ENCODE results near the gene CSNK1D.

The CSNK1D gene

GRCh38 chr17:82320956-82321927, 47.7 kb upstream of the CSNK1D start:
- Histone ChIP-seq H2AFZ (ENCODE audit: low read depth, low read length) (no peak overlapping the region), H3K4me3 (ENCODE audit: low read depth in 1 of 2, low read length in 2 of 2) (no peak overlapping the region), H3K27ac (ENCODE audit: low read length) (no peak overlapping the region), H3K9ac (ENCODE audit: low read depth, low read length) (no peak overlapping the region), H3K4me1 (ENCODE audit: insufficient read depth, low read length) (peaks cover 25% of the 10 kb centered on the region), H3K9me3 (ENCODE audit: insufficient read depth, low read length, severe bottlenecking) (no peaks in the 10 kb centered on the region), H4K20me1 (ENCODE audit: insufficient read depth, low read length) (peaks cover 5% of the 10 kb centered on the region; the same call in 1 of the 2 replicates), H3K79me2 (ENCODE audit: insufficient read depth, low read length) (peaks cover 20% of the 10 kb centered on the region), H3K36me3 (ENCODE audit: insufficient read depth, low read length) (peaks cover 6% of the 10 kb centered on the region; the same call in 1 of the 2 replicates), H3K27me3 (ENCODE audit: insufficient read depth, low read length, poor library complexity) (no peaks in the 10 kb centered on the region), H3K4me2 (ENCODE audit: insufficient read depth, low read length) (peak overlapping the region; percentile 39)
- DNase-seq (peak; percentile 54), ATAC-seq (ENCODE audit: insufficient read depth, low read depth) (no peak)
- TF ChIP-seq CTCF (IDR thresholded peaks at IDR 0.05; ENCODE audit: borderline replicate concordance, extremely low read depth, low read length, poor library complexity, severe bottlenecking) = peak; percentile 77
- no peak for TF ChIP-seq EZH2 (IDR thresholded peaks at IDR 0.05; ENCODE audit: borderline replicate concordance, low read depth, low read length, severe bottlenecking)

DNA sequence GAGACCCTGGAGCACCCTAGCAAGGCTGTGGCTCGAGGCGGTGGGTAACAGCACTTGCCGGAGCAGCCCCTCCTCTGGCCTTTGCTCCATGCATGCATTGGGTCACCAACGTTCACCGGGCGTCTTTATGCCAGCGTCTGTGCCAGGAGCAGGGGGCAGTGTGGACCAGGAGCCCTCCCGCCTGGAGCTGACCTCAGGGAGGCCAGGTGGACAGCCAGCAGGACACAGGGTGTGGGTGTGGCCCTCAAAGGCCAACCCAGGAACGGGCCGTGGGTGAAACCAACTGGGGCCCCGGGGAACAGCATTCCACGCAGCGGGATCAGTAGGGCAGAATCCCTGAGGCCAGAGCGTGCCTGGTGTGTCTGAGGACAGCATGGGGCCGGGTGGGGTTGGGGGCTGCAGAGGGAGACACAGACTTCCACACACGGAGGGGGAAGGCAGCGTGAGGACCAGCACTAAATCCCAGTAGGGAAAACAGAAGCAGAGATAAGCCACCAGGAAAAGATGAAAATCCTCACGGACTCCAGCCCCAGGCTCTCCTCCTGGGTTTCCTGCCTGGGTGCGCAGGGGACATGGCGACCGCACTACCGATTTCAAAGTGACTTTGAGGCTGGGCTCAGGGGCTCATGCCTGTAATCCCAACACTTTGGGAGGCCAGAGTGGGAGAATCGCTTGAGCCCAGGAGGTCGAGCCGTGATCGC, 46.8 kb upstream of the CSNK1D start:
- TF ChIP-seq CTCF (IDR thresholded peaks at IDR 0.05; ENCODE audit: borderline replicate concordance, extremely low read depth, low read length, poor library complexity, severe bottlenecking) (no peak), EZH2 (IDR thresholded peaks at IDR 0.05; ENCODE audit: borderline replicate concordance, low read depth, low read length, severe bottlenecking) (no peak)
- Histone ChIP-seq H3K4me1 (ENCODE audit: insufficient read depth, low read length) (peaks cover 35% of the 10 kb centered on the region), H3K79me2 (ENCODE audit: insufficient read depth, low read length) (peaks cover 30% of the 10 kb centered on the region), H3K9me3 (ENCODE audit: insufficient read depth, low read length, severe bottlenecking) (no peaks in the 10 kb centered on the region), H3K27ac (ENCODE audit: low read length) (no peak overlapping the region), H3K27me3 (ENCODE audit: insufficient read depth, low read length, poor library complexity) (no peaks in the 10 kb centered on the region), H3K36me3 (ENCODE audit: insufficient read depth, low read length) (peaks cover 16% of the 10 kb centered on the region; the same call in 1 of the 2 replicates), H3K9ac (ENCODE audit: low read depth, low read length) (no peak overlapping the region), H3K4me2 (ENCODE audit: insufficient read depth, low read length) (no peak overlapping the region), H4K20me1 (ENCODE audit: insufficient read depth, low read length) (peaks cover 8% of the 10 kb centered on the region; the same call in 1 of the 2 replicates), H2AFZ (ENCODE audit: low read depth, low read length) (no peak overlapping the region), H3K4me3 (ENCODE audit: low read depth in 1 of 2, low read length in 2 of 2) (no peak overlapping the region)
- DNase-seq (no peak), ATAC-seq (ENCODE audit: insufficient read depth, low read depth) (no peak)

DNA sequence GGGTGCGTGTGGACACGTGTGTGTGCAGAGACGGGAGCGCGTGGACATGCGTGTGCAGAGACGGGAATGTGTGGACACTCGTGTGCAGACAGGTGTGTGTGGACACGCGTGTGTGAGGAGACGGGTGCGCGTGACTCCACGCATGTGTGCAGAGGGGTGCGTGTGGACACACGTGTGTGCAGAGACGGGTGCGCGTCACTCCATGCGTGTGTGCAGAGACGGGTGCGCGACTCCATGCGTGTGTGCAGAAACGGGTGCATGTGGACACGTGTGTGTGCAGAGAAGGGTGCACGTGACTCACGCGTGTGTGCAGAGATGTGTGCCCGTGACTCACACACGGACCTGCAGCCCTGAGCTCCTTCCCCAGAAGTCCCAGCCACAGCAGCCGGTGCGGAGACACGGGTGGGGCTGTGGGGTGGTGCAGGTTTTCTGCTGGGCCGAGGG, 46.1 kb upstream of the CSNK1D start:
- peaks cover 22% of the 10 kb centered on the region for H3K36me3 ChIP-seq (ENCODE audit: insufficient read depth, low read length)
- ATAC-seq (ENCODE audit: insufficient read depth, low read depth) = no peak
- H3K4me1 ChIP-seq (ENCODE audit: insufficient read depth, low read length) = peaks cover 41% of the 10 kb centered on the region
- DNase-seq = no peak
- no peak overlapping the region for H2AFZ ChIP-seq (ENCODE audit: low read depth, low read length)
- peaks cover 8% of the 10 kb centered on the region; the same call in 1 of the 2 replicates for H4K20me1 ChIP-seq (ENCODE audit: insufficient read depth, low read length)
- H3K9ac ChIP-seq (ENCODE audit: low read depth, low read length) = no peak overlapping the region
- H3K27me3 ChIP-seq (ENCODE audit: insufficient read depth, low read length, poor library complexity) = no peaks in the 10 kb centered on the region
- H3K4me2 ChIP-seq (ENCODE audit: insufficient read depth, low read length) = no peak overlapping the region
- no peak overlapping the region for H3K27ac ChIP-seq (ENCODE audit: low read length)
- no peak overlapping the region for H3K4me3 ChIP-seq (ENCODE audit: low read depth in 1 of 2, low read length in 2 of 2)
- TF ChIP-seq EZH2 (IDR thresholded peaks at IDR 0.05; ENCODE audit: borderline replicate concordance, low read depth, low read length, severe bottlenecking) (no peak), CTCF (IDR thresholded peaks at IDR 0.05; ENCODE audit: borderline replicate concordance, extremely low read depth, low read length, poor library complexity, severe bottlenecking) (no peak)
- peaks cover 34% of the 10 kb centered on the region for H3K79me2 ChIP-seq (ENCODE audit: insufficient read depth, low read length)
- H3K9me3 ChIP-seq (ENCODE audit: insufficient read depth, low read length, severe bottlenecking) = no peaks in the 10 kb centered on the region
